ENCODE results near the gene MCM7. TPM values are rescaled to one million over a fixed set of nuclear protein-coding genes. Genes with fewer than 3 reads are reported as not detected.

MCM7 gene
- total and polyA plus RNA-seq, 10 of the 15 experiments (the other 5 are each of a cell fraction or from before 2014, with no cell fraction given): 183 to 383 (median 244) TPM

DNA sequence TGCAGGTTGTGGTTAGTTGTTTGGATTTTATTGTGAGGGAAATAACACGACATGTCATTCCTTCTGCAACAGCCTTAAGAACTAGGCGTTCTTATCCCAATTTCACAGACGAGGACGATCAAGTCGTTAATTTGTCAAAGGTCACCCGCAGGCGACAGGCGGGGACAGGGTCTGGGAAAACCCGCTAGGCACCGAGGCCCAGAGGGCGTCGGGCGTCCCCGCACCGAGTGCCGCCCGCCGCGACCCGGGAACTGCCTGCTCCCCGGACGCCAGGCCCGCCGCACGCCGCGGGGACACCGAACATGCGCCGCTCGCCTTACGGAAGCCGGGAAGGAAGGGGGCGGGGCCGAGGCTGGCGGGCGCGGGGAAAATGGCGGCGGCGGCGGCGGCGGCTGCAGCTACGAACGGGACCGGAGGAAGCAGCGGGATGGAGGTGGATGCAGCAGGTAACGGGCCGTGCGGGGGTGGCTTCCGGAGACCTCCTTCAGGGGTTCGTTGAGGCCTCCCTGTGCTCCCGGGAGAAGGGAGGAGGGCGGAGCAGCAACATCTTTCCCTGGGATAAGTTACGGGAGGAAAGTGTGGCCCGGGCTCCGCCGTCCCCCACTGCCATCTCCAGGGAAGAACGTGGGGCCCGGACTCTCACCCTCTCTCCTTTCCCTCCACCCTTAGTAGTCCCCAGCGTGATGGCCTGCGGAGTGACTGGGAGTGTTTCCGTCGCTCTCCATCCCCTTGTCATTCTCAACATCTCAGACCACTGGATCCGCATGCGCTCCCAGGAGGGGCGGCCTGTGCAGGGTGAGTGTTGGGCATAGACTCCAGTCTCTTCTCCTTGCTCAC, 12.4 kb downstream of the MCM7 start, which contains the start of gene COPS6 (continued):
- no peak for TF ChIP-seq SKIL (IDR thresholded peaks at IDR 0.05; ENCODE audit: low read depth, poor library complexity, severe bottlenecking)
- peak; percentile 29 for TF ChIP-seq MEF2B (IDR thresholded peaks at IDR 0.05; ENCODE audit: partially characterized antibody, poor library complexity, severe bottlenecking)
- no peak for TF ChIP-seq FOS (IDR thresholded peaks at IDR 0.05; ENCODE audit: borderline replicate concordance, extremely low read depth, insufficient read length)
- no peak for TF ChIP-seq TBL1XR1 (IDR thresholded peaks at IDR 0.05; ENCODE audit: low read depth, low read length)
- TF ChIP-seq ZBTB40 (IDR thresholded peaks at IDR 0.05; ENCODE audit: borderline replicate concordance): no peak
- TF ChIP-seq SUPT20H (IDR thresholded peaks at IDR 0.05; ENCODE audit: borderline replicate concordance, control insufficient read depth, low read depth, low read length): no peak
- TF ChIP-seq POLR2AphosphoS5 (IDR thresholded peaks at IDR 0.05; ENCODE audit: low read length): peak; percentile 68; the same call in 1 of the 2 replicates
- TF ChIP-seq ETV6 (conservative IDR thresholded peaks at IDR 0.05 in 1 of 2, IDR thresholded peaks at IDR 0.05 in 1 of 2; ENCODE audit: borderline replicate concordance in 1 of 2, low read depth in 1 of 2): no peak
- TF ChIP-seq NR2F1 (conservative IDR thresholded peaks at IDR 0.05): peak; percentile 72
